Lung (tissue), 12 donors: ENCODE measurements around the gene MAGI2. TPM values are rescaled to one million over a fixed set of nuclear protein-coding genes. Genes with fewer than 3 reads are reported as not detected.
"Not testable (repeated sequence)": the region's sequence is repeated elsewhere in the genome, so short reads cannot be mapped to it uniquely, and the experiment has no call there.

Experiments used
- ATAC-seq: fragments of 200-7000 bp; cut with Tn5 transposase; one replicate; pipeline ENCODE4 v1.9.1; 2020; ENCODE audit warnings: moderate number of reproducible peaks; ENCODE audit not compliant: insufficient read depth, low FRiP score
- DNase-seq, 3 donors: peaks; one replicate each; pipeline ENCODE4 v3.0.0-alpha.2; 2013 to 2017
- H3K27ac ChIP-seq, 2 donors: one replicate each; pipeline ENCODE4 v1.5.1; 2013; ENCODE audit warnings: mild to moderate bottlenecking in 2 of 2, moderate library complexity in 2 of 2, control low read depth in 1 of 2, inconsistent platforms in 1 of 2, low read depth in 1 of 2, low read length in 1 of 2
- H3K27me3 ChIP-seq, 3 donors: one replicate each; pipeline ENCODE4 v1.5.1; 2013; ENCODE audit warnings: low read length in 2 of 3; ENCODE audit not compliant: control insufficient read depth in 3 of 3, insufficient read depth in 3 of 3
- H3K36me3 ChIP-seq, 4 donors: one replicate each; pipeline ENCODE4 v1.5.1; 2013; ENCODE audit warnings: low read length in 4 of 4, mild to moderate bottlenecking in 1 of 4, moderate library complexity in 1 of 4; ENCODE audit not compliant: control insufficient read depth in 4 of 4, insufficient read depth in 4 of 4
- H3K4me1 ChIP-seq, 5 donors: one replicate each; pipeline ENCODE4 v1.5.1; 2013; ENCODE audit warnings: low read length in 5 of 5, mild to moderate bottlenecking in 2 of 5, moderate library complexity in 1 of 5; ENCODE audit not compliant: control insufficient read depth in 5 of 5, insufficient read depth in 5 of 5
- H3K4me3 ChIP-seq: one replicate; pipeline ENCODE4 v1.5.1; 2013; ENCODE audit warnings: mild to moderate bottlenecking, control low read depth, moderate library complexity
- H3K9ac ChIP-seq, 2 donors: one replicate each; pipeline ENCODE4 v1.5.1; 2013; ENCODE audit warnings: low read length in 2 of 2, control low read depth in 1 of 2; ENCODE audit not compliant: insufficient read depth in 1 of 2
- H3K9me3 ChIP-seq, 4 donors: one replicate each; pipeline ENCODE4 v1.5.1; 2013; ENCODE audit warnings: low read length in 3 of 4, mild to moderate bottlenecking in 1 of 4, moderate library complexity in 1 of 4; ENCODE audit not compliant: control insufficient read depth in 4 of 4, insufficient read depth in 3 of 4
- WGBS, 2 donors: extraction: QIAGEN DNeasy Blood & Tissue Kit; methylation state at CpG; one replicate each; pipeline ENCODE4 v1.1.7; 2013; 5-methylcytosine and 5-hydroxymethylcytosine counted together
- polyA plus RNA-seq, 2 donors: library from polyadenylated mRNA; stranded (reverse); fragments of 200-250 nt; gene quantifications; one replicate each; pipeline ENCODE4 v1.2.1, GENCODE V29; 2013
- total RNA-seq, 2 donors: library from RNA; depleted of rRNA in 1 of 2; stranded (reverse); fragments of >200 nt in 1 of 2; gene quantifications; one replicate each; pipeline ENCODE4 v1.2.1, GENCODE V29; 2014 to 2021
- TF ChIP-seq, protein P1 (sequence below): IDR thresholded peaks from 2 replicates; pipeline ENCODE4 v1.5.1; 2012; ENCODE audit warnings: mild to moderate bottlenecking; ENCODE audit errors: control extremely low read depth, extremely low read depth
- donor health status: control.
- donor health status: control.
- donor health status: Bipolar disorder and iron deficiency.
- donor health status: healthy.
- donor health status: DM: yes; HTN: yes; CAD: no.

MAGI2 gene
- total and polyA plus RNA-seq, 4 donors, result 0.94 to 18.0 (median 5.3) TPM

DNA sequence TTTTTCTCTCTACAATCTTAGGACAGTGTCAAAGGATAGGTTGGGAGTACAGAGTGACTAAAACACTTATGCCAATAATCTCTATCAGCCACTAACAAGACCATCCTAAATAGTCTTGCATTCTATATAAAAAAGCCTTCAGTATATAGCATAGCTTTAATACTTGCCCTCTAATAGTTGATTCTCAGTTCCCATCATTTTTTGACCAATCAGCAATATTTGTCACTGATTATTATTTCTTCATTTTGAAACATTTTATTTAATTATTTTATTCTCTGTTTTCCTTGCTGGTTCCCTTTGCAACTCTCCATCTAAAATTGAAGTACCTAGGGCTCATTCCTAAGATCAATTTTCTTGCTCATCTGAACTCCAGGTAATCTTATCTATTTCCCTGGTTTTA is 470.0 kb downstream of the MAGI2 start:
- H3K4me3 ChIP-seq, result no peak overlapping the region
- H3K27me3 ChIP-seq, result no peaks in the 10 kb centered on the region
- no peak overlapping the region for H3K9ac ChIP-seq
- H3K9me3 ChIP-seq, result peaks cover 0 to 3% (median 0%) of the 10 kb centered on the region in 4 donors
- no peaks in the 10 kb centered on the region for H3K36me3 ChIP-seq
- DNase-seq (no peak), ATAC-seq (no peak)
- H3K4me1 ChIP-seq, result no peaks in the 10 kb centered on the region
- TF ChIP-seq, protein P1, sequence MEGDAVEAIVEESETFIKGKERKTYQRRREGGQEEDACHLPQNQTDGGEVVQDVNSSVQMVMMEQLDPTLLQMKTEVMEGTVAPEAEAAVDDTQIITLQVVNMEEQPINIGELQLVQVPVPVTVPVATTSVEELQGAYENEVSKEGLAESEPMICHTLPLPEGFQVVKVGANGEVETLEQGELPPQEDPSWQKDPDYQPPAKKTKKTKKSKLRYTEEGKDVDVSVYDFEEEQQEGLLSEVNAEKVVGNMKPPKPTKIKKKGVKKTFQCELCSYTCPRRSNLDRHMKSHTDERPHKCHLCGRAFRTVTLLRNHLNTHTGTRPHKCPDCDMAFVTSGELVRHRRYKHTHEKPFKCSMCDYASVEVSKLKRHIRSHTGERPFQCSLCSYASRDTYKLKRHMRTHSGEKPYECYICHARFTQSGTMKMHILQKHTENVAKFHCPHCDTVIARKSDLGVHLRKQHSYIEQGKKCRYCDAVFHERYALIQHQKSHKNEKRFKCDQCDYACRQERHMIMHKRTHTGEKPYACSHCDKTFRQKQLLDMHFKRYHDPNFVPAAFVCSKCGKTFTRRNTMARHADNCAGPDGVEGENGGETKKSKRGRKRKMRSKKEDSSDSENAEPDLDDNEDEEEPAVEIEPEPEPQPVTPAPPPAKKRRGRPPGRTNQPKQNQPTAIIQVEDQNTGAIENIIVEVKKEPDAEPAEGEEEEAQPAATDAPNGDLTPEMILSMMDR, result no peak
- no peak overlapping the region for H3K27ac ChIP-seq

DNA sequence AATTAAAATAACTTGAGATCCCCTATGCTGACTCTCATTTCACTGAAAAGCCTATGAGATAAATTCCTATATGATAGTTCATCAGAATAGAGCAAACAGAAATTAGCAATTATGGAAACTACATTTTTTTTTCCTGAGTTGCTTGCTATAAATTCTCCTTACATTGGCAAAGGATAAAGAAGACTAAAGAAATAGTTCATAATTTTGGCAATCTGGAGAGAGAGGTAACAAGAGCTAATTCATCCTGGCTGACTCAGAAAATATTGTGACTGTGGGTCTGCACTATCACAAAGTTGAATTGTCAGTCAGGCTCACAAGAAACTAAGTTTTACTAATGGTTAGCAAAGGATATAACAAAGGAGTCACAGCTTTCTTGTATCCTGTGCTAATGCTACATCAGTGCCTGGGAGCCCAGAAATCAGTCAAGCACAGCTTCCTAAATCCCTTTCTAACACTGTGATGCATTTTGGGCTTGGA is 483.0 kb downstream of the MAGI2 start:
- Histone ChIP-seq H3K9ac (no peak overlapping the region), H3K27me3 (no peaks in the 10 kb centered on the region), H3K9me3 (peaks cover 0 to 2% (median 0%) of the 10 kb centered on the region in 4 donors), H3K4me1 (peaks cover 0 to 5% (median 0%) of the 10 kb centered on the region in 5 donors), H3K4me3 (no peak overlapping the region), H3K27ac (no peak overlapping the region), H3K36me3 (no peaks in the 10 kb centered on the region)
- ATAC-seq, result no peak
- TF ChIP-seq, protein P1, result no peak
- peak in 1 of 3 donors; percentile 9 for DNase-seq

DNA sequence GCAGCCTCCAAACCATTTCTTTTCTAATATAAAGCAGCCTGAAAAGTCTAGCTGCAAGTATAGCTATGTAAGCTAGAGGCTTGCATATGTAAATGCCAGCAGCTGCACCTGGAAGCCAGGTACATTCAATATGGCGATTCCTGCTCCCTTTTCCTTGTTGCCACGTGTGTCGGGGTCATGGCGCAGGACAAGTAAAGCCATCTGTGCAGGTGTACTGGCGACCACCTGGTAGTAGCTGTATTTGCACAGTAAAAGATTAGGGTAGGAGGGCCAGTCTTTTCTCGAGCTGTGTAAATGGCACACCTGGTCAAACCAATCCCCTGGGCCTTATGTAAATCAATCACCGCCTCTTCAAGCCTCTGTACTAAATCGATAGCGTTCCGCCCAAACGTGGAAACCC is 484.5 kb downstream of the MAGI2 start:
- ATAC-seq, result no peak
- H3K4me1 ChIP-seq, result peaks cover 0 to 5% (median 0%) of the 10 kb centered on the region in 5 donors
- no peak overlapping the region for H3K4me3 ChIP-seq
- H3K27me3 ChIP-seq, result no peaks in the 10 kb centered on the region
- H3K36me3 ChIP-seq, result no peaks in the 10 kb centered on the region
- H3K9me3 ChIP-seq, result peaks cover 0 to 2% (median 0%) of the 10 kb centered on the region in 4 donors
- TF ChIP-seq, protein P1, result no peak
- DNase-seq, result no peak
- H3K9ac ChIP-seq, result no peak overlapping the region
- no peak overlapping the region for H3K27ac ChIP-seq
- 91 to 92% methylated on average over 11 of the region's 11 CpGs for WGBS, 2 donors

DNA sequence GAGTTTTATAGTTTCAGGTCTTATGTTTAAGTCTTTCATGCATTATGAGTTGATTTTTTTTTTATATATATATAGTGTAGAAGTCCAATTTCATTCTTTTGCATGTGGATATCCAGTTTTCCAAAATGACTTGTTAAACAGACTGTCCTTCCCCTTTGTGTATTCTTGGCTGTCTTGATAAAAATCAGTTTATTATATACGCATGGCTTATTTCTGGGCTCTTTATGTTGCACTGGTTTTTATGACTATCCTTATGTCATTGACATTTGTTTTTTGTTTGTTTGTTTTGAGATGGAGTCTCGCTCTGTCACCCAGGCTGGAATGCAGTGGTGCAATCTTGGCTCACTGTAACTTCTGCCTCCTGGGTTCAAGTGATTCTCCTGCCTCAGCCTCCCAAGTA is 485.9 kb downstream of the MAGI2 start:
- H3K4me3 ChIP-seq, DNase-seq, ATAC-seq, H3K9ac ChIP-seq, H3K4me1 ChIP-seq, H3K36me3 ChIP-seq, H3K9me3 ChIP-seq, H3K27me3 ChIP-seq, H3K27ac ChIP-seq: not testable (repeated sequence)
- 90 to 92% methylated on average over 2 of the region's 2 CpGs for WGBS, 2 donors
